ENCODE measurements around the gene UQCRC1.

- peak in 1 of 4 experiments; percentile 4 for TF ChIP-seq CTCF (IDR thresholded peaks at IDR 0.05)
- TF ChIP-seq POLR2A (IDR thresholded peaks at IDR 0.05), result no peak
- TF ChIP-seq POLR2AphosphoS5 (IDR thresholded peaks at IDR 0.05), result no peak
- no peak for TF ChIP-seq EP300 (IDR thresholded peaks at IDR 0.05)
These were observed 10.4 kb downstream of the UQCRC1 start for GRCh38 chr3:48599077-48599501.
